Suprapubic skin (tissue), 4 donors: ENCODE data around the gene IGFBP3. TPM values are rescaled to one million over a fixed set of nuclear protein-coding genes. Genes with fewer than 3 reads are reported as not detected.

Experiments
- DNase-seq, 2 donors: peaks; one replicate each; pipeline ENCODE4 v3.0.0-alpha.2; 2019; ENCODE audit warnings: low spot score in 2 of 2
- H3K27ac ChIP-seq: fragments of 200-600 bp; sonication (generic); one replicate; pipeline ENCODE4 v1.5.1; 2019
- H3K27me3 ChIP-seq: fragments of 200-600 bp; sonication (generic); one replicate; pipeline ENCODE4 v1.5.1; 2019
- H3K36me3 ChIP-seq: fragments of 200-600 bp; sonication (generic); one replicate; pipeline ENCODE4 v1.5.1; 2019
- H3K4me1 ChIP-seq: fragments of 200-600 bp; sonication (generic); one replicate; pipeline ENCODE4 v1.5.1; 2019
- H3K4me3 ChIP-seq: fragments of 200-600 bp; sonication (generic); one replicate; pipeline ENCODE4 v1.5.1; 2019; ENCODE audit warnings: mild to moderate bottlenecking
- H3K9me3 ChIP-seq: fragments of 200-600 bp; sonication (generic); one replicate; pipeline ENCODE4 v1.5.1; 2019
- EP300 ChIP-seq: sonication (generic); formaldehyde crosslinking; IDR thresholded peaks from one replicate; pipeline ENCODE4 v1.6.1; 2017; ENCODE audit warnings: antibody characterized with exemption
- POLR2A ChIP-seq, 2 donors: fragments of 450-650 bp; IDR thresholded peaks; one replicate each; pipeline ENCODE4 v1.6.1; 2017; ENCODE audit warnings: antibody characterized with exemption in 2 of 2, mild to moderate bottlenecking in 2 of 2, moderate library complexity in 2 of 2
- POLR2AphosphoS5 ChIP-seq, 3 donors: sonication (generic); formaldehyde crosslinking; IDR thresholded peaks; one replicate each; pipeline ENCODE4 v1.6.1; 2017; ENCODE audit warnings: antibody characterized with exemption in 3 of 3
- WGBS: methylation state at CpG from one replicate; pipeline ENCODE4 v1.1.5; 2018; 5-methylcytosine and 5-hydroxymethylcytosine counted together
- total RNA-seq, 4 donors: library from RNA; depleted of rRNA; stranded (reverse); fragments of >200 nt; gene quantifications; one replicate each; pipeline ENCODE4 v1.1.0, GENCODE V29; 2016
- TF ChIP-seq, protein P1 (sequence below), 2 donors: fragments of 200-600 bp in 1 of 2; fragments of 450-650 bp in 1 of 2; sonication (generic) in 1 of 2; IDR thresholded peaks; one replicate each; pipeline ENCODE4 v1.5.1; 2016 to 2019; ENCODE audit warnings: antibody characterized with exemption in 2 of 2, mild to moderate bottlenecking in 1 of 2, moderate library complexity in 1 of 2

The IGFBP3 gene
- total RNA-seq, 4 donors from 2014 or later, result 120 to 519 (median 223) TPM

- no peak for TF ChIP-seq EP300
- TF ChIP-seq, protein P1, sequence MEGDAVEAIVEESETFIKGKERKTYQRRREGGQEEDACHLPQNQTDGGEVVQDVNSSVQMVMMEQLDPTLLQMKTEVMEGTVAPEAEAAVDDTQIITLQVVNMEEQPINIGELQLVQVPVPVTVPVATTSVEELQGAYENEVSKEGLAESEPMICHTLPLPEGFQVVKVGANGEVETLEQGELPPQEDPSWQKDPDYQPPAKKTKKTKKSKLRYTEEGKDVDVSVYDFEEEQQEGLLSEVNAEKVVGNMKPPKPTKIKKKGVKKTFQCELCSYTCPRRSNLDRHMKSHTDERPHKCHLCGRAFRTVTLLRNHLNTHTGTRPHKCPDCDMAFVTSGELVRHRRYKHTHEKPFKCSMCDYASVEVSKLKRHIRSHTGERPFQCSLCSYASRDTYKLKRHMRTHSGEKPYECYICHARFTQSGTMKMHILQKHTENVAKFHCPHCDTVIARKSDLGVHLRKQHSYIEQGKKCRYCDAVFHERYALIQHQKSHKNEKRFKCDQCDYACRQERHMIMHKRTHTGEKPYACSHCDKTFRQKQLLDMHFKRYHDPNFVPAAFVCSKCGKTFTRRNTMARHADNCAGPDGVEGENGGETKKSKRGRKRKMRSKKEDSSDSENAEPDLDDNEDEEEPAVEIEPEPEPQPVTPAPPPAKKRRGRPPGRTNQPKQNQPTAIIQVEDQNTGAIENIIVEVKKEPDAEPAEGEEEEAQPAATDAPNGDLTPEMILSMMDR (IDR thresholded peaks at IDR 0.05), result no peak
- TF ChIP-seq POLR2A (IDR thresholded peaks at IDR 0.05), result no peak
- no peak for TF ChIP-seq POLR2AphosphoS5 (IDR thresholded peaks at IDR 0.05)
- DNase-seq, result no peak
- Histone ChIP-seq H3K4me1 (peaks cover 12% of the 10 kb centered on the region), H3K9me3 (no peaks in the 10 kb centered on the region), H3K27ac (no peak overlapping the region), H3K4me3 (no peak overlapping the region), H3K36me3 (no peaks in the 10 kb centered on the region), H3K27me3 (peaks cover 62% of the 10 kb centered on the region)
- 63% methylated on average over 4 of the region's 7 CpGs for WGBS
Measured at GRCh38 chr7:45885264-45885882, 35.7 kb downstream of the IGFBP3 start.

DNA sequence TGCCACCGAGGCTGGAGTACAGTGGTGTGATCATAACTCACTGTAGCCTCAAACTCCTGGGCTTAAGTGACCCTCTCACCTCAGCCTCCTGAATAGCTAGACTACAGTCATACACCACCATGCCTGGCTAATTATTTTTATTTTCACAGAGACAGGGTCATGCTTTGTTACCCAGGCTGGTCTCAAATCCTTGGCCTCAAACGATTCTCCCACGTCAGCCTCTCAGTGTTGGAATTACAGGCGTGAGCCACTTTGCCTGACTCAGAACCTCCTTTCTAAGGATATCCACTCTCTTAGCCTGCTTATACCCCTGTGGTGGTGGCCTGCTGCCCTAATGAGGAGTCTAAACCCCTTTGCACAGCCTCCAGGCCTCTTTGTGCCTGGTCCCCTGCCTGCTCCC is 36.9 kb downstream of the IGFBP3 start:
- TF ChIP-seq POLR2AphosphoS5 (IDR thresholded peaks at IDR 0.05), result no peak
- TF ChIP-seq, protein P1 (IDR thresholded peaks at IDR 0.05), result no peak

GRCh38 chr7:45882465-45882810 is 38.6 kb downstream of the IGFBP3 start:
- Histone ChIP-seq H3K4me1 (no peaks in the 10 kb centered on the region), H3K27me3 (peaks cover 32% of the 10 kb centered on the region), H3K4me3 (no peak overlapping the region), H3K36me3 (no peaks in the 10 kb centered on the region), H3K9me3 (peaks cover 10% of the 10 kb centered on the region), H3K27ac (no peak overlapping the region)
- TF ChIP-seq EP300 (no peak), POLR2AphosphoS5 (IDR thresholded peaks at IDR 0.05) (no peak), POLR2A (IDR thresholded peaks at IDR 0.05) (no peak)
- TF ChIP-seq, protein P1 (IDR thresholded peaks at IDR 0.05), result no peak
- DNase-seq, result no peak
- 79% methylated on average over 5 of the region's 5 CpGs for WGBS

More for the DNA sequence above, 36.9 kb downstream of the IGFBP3 start:
- Histone ChIP-seq H3K36me3 (no peaks in the 10 kb centered on the region), H3K4me1 (peaks cover 12% of the 10 kb centered on the region), H3K4me3 (no peak overlapping the region), H3K27ac (no peak overlapping the region), H3K27me3 (peaks cover 49% of the 10 kb centered on the region), H3K9me3 (no peaks in the 10 kb centered on the region)
- no peak for DNase-seq
- 82% methylated on average over 4 of the region's 4 CpGs for WGBS

DNA sequence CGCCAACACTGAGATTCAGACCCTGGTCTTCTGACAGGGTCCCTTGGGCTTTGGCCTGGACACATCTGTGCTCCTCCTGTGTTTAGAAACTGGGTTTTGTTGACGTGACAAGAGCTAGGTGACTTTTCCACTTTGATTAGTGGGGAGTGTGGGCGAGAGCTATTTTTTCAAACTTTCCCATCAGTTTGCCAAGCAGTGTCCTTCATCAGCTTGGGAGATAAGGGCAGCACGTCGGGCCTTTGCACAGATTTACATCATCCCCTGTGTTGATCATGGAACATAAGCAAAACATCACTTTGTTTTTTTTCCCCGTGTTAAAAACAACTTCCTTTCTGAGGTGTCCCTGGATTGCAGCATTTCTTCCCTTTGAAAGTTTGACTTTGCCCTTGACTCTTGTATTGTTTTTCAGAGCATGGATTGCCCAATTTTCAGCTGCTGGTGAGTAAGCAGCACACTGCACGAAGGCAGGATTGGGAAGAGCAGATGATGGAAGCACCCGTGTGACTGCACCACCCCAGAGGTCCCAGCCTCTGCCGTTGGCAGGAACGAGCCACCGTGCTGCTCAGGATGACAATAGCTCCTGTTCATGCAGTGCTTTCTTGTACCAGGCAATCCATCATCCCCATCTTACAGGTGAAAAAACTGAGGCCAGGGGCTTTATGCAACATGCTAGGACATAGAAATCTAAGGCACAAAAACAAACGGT is 39.2 kb downstream of the IGFBP3 start:
- peaks cover 10% of the 10 kb centered on the region for H3K9me3 ChIP-seq
- H3K4me1 ChIP-seq, result no peaks in the 10 kb centered on the region
- no peaks in the 10 kb centered on the region for H3K36me3 ChIP-seq
- no peak for TF ChIP-seq POLR2AphosphoS5 (IDR thresholded peaks at IDR 0.05)
- no peak for TF ChIP-seq EP300
- TF ChIP-seq POLR2A (IDR thresholded peaks at IDR 0.05), result no peak
- TF ChIP-seq, protein P1 (IDR thresholded peaks at IDR 0.05), result no peak
- no peak for DNase-seq
- 67% methylated on average over 12 of the region's 12 CpGs for WGBS
- H3K27ac ChIP-seq, result no peak overlapping the region
- H3K4me3 ChIP-seq, result no peak overlapping the region
- H3K27me3 ChIP-seq, result peaks cover 27% of the 10 kb centered on the region

DNA sequence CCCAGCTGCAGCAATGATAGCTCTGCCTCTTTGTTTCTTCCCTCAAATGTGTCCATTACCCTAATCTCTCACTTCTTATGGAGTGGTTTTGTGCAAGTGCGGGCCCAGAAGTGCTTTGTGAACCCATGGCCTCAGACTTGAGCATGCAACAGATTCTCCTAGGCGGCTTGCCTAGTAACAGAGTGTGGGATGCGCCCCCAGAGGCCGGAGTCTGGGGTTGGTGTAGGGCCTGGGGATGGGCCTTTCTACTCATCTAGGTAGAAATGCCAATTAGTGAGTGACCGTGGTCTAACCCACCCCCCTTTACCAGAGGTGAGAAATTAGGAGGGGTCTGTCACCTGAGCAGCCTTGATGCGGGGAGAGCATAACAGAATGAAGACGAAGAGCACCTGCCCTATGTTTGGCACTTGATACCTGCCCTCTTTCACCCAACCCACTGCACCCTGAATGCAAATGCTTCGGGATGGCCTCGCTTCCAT is 39.8 kb downstream of the IGFBP3 start:
- Histone ChIP-seq H3K4me3 (no peak overlapping the region), H3K27ac (no peak overlapping the region), H3K27me3 (peaks cover 21% of the 10 kb centered on the region), H3K36me3 (no peaks in the 10 kb centered on the region), H3K9me3 (peaks cover 10% of the 10 kb centered on the region), H3K4me1 (no peaks in the 10 kb centered on the region)
- TF ChIP-seq POLR2A (IDR thresholded peaks at IDR 0.05) (no peak), POLR2AphosphoS5 (IDR thresholded peaks at IDR 0.05) (no peak), EP300 (no peak)
- TF ChIP-seq, protein P1 (IDR thresholded peaks at IDR 0.05), result no peak
- DNase-seq, result no peak
- WGBS, result 89% methylated on average over 7 of the region's 9 CpGs
